Measurements from ENCODE around the gene PPHLN1.

GRCh38 chr12:42373669-42374068 is 47.7 kb downstream of the PPHLN1 start:
- TF ChIP-seq CTCF (IDR thresholded peaks at IDR 0.05): no peak
- no peak for TF ChIP-seq ZFX (IDR thresholded peaks at IDR 0.05; ENCODE audit: borderline replicate concordance)

Data from 22Rv1 (cell line).